GM12891 (cell line): ENCODE data around the gene ZCCHC7.

Experiments
- PAX5 ChIP-seq: IDR thresholded peaks from 2 replicates; pipeline ENCODE4 v1.6.1; 2011; ENCODE audit warnings: low read length, moderate library complexity, mild to moderate bottlenecking; ENCODE audit not compliant: insufficient read depth, severe bottlenecking
- POLR2A ChIP-seq: IDR thresholded peaks from 2 replicates; pipeline ENCODE4 v1.6.1; 2011; ENCODE audit warnings: low read depth, low read length, control low read depth
- POLR2AphosphoS5 ChIP-seq: IDR thresholded peaks from 2 replicates; pipeline ENCODE4 v1.6.1; 2011; ENCODE audit warnings: low read depth, low read length, control low read depth
- POU2F2 ChIP-seq: IDR thresholded peaks from 2 replicates; pipeline ENCODE4 v1.6.1; 2011; ENCODE audit warnings: low read depth, mild to moderate bottlenecking, control low read depth, low read length, moderate library complexity
- TAF1 ChIP-seq: IDR thresholded peaks from 2 replicates; pipeline ENCODE4 v1.6.1; 2011; ENCODE audit warnings: low read depth, low read length, control low read depth

GRCh38 chr9:37239921-37240320 lies 119.5 kb downstream of the ZCCHC7 start:
- TF ChIP-seq POU2F2 (no peak), TAF1 (no peak), POLR2A (no peak), POLR2AphosphoS5 (no peak), PAX5 (no peak)
